ENCODE measurements around the gene EIF3I.
"Not testable (repeated sequence)": the region's sequence is repeated elsewhere in the genome, so short reads cannot be mapped to it uniquely, and the experiment has no call there.

Gene EIF3I

GRCh38 chr1:32256473-32257226 is 34.4 kb downstream of the EIF3I start:
- no peak for DNase-seq
- Mint-ChIP-seq H3K36me3 (ENCODE audit: low read depth) (peaks cover 70% of the 10 kb centered on the region), H3K27ac (peak overlapping the region; percentile 96), H3K4me3 (peak overlapping the region; percentile 74), H3K9me3 (no peaks in the 10 kb centered on the region), H3K4me1 (ENCODE audit: low read depth) (peaks cover 60% of the 10 kb centered on the region), H3K27me3 (no peaks in the 10 kb centered on the region)

- Mint-ChIP-seq H3K36me3 (ENCODE audit: low read depth) (peaks cover 65% of the 10 kb centered on the region), H3K27ac (peak overlapping the region; percentile 96), H3K4me3 (peak overlapping the region; percentile 74), H3K4me1 (ENCODE audit: low read depth) (peaks cover 58% of the 10 kb centered on the region), H3K27me3 (no peaks in the 10 kb centered on the region), H3K9me3 (no peaks in the 10 kb centered on the region)
- no peak for DNase-seq
Measured at GRCh38 chr1:32257227-32257508, 35.0 kb downstream of the EIF3I start.

GRCh38 chr1:32263236-32263593 is 41.0 kb downstream of the EIF3I start:
- Mint-ChIP-seq H3K4me1 (ENCODE audit: low read depth) (peaks cover 52% of the 10 kb centered on the region), H3K27ac (peak overlapping the region; percentile 92), H3K36me3 (ENCODE audit: low read depth) (peaks cover 50% of the 10 kb centered on the region)
- DNase-seq, H3K4me3 Mint-ChIP-seq, H3K9me3 Mint-ChIP-seq, H3K27me3 Mint-ChIP-seq: not testable (repeated sequence)

DNA sequence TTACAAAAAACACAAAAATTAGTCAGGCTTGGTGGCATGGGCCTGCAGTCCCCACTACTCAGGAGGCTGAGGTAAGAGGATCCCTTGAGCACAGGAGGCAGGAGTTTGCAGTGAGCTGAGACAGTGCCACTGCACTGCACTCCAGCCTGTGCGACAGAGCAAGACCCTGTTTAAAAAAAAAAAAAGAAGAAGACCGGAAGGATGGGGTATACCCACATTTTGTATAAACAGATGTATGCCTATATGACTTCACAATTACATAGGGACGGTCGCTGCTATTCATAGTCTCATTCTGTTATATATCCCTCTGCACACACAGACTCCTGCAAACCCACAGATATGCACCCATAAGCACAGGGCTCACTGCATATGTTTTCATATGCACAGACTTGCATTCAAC is 41.5 kb downstream of the EIF3I start:
- no peak for DNase-seq
- Mint-ChIP-seq H3K36me3 (ENCODE audit: low read depth) (peaks cover 49% of the 10 kb centered on the region), H3K4me1 (ENCODE audit: low read depth) (peaks cover 51% of the 10 kb centered on the region), H3K4me3 (no peak overlapping the region), H3K27ac (peak overlapping the region; percentile 92), H3K27me3 (no peaks in the 10 kb centered on the region), H3K9me3 (no peaks in the 10 kb centered on the region)

DNA sequence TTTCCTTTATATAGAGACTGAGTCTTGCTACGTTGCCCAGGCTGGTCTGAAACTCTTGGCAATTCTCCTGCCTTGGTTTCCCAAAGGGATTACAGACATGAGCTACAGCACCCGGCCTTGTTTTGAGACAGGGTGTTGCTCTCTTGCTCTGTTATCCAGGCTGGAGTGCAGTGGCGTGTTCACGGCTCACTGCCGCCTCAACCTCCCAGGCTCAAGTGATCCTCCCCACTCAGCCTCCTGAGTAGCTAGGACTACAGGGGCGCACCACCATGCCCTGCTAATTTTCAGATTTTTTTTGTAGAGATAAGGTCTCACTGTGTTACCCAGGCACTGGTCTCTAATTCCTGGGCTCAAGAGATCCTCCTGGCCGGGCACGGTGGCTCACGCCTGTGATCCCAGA is 43.6 kb downstream of the EIF3I start:
- no peak for DNase-seq
- H3K36me3 Mint-ChIP-seq (ENCODE audit: low read depth): peaks cover 41% of the 10 kb centered on the region
- H3K27me3 Mint-ChIP-seq: no peaks in the 10 kb centered on the region
- H3K9me3 Mint-ChIP-seq: no peaks in the 10 kb centered on the region
- H3K4me1 Mint-ChIP-seq (ENCODE audit: low read depth): peaks cover 50% of the 10 kb centered on the region
- H3K27ac Mint-ChIP-seq: peak overlapping the region; percentile 85
- H3K4me3 Mint-ChIP-seq: no peak overlapping the region

- peak overlapping the region; percentile 97 for H3K27ac Mint-ChIP-seq
- no peaks in the 10 kb centered on the region for H3K9me3 Mint-ChIP-seq
- H3K36me3 Mint-ChIP-seq (ENCODE audit: low read depth): peaks cover 47% of the 10 kb centered on the region
- no peaks in the 10 kb centered on the region for H3K27me3 Mint-ChIP-seq
- no peak for DNase-seq
- peaks cover 60% of the 10 kb centered on the region for H3K4me1 Mint-ChIP-seq (ENCODE audit: low read depth)
- peak overlapping the region; percentile 50 for H3K4me3 Mint-ChIP-seq
Measured at GRCh38 chr1:32266921-32267591, 44.8 kb downstream of the EIF3I start.

DNA sequence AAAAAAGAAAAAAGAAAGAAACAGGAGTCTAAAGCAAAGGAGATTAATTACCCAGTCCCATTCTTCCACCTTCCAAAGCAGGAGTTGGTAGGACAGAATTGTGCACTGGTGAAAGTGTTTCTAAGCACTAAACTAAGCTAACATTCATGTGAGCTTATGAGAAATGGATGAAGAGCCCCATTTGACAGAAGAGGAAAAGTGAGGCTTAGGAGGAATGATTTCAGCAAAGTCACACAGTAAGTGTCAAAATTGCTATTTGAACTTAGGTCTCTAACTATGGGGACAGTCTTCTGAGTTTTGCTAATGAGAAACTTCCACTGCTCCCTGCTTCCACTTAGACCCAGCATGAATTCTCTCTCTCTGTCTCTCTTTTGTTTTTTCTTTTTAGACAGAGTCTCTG is 47.5 kb downstream of the EIF3I start:
- Mint-ChIP-seq H3K4me1 (ENCODE audit: low read depth) (peaks cover 68% of the 10 kb centered on the region), H3K9me3 (no peaks in the 10 kb centered on the region), H3K27me3 (no peaks in the 10 kb centered on the region), H3K36me3 (ENCODE audit: low read depth) (peaks cover 49% of the 10 kb centered on the region), H3K4me3 (no peak overlapping the region), H3K27ac (peak overlapping the region; percentile 85)
- DNase-seq: no peak

DNA sequence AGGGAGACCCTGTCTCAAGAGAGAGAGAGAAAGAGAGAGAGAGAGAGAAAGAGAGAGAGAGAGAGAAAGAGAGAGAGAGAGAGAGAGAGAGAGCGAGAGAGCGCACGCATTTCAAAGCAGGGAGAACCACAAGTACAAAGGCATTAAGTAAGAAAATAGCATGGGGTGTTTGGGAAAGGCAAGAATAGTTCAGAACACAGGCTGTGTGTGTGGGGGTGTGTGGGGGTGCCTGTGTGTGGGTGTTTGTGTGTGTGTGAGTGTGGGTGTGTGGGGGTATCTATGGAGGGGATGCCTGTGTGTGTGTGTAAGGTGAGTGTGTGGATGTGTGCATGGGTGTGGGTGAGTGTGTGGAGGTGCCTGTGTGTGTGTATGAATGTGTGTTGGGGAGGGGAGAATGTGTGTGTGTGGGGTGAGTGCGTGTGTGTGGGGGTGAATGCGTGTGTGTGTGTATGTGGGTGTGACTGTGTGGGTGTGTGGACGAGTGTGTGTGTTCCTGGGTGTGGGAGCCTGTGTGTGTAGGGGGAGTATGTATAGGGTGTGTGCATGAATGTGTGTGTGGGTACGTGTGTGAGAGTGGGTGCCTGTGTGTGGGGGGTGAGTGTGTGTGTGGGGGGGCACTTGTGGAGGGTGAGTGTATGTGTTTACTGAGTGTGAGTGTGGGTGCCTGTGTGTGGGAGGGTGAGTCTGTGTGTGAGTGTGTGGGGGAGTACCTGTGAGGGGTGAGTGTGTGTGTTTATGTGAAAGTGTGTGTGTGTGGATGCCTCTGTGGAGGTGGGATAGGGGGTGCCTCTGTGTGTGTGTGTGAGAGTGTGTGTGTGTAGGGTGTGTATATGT is 50.6 kb downstream of the EIF3I start:
- Mint-ChIP-seq H3K27me3 (no peaks in the 10 kb centered on the region), H3K27ac (peak overlapping the region; percentile 95), H3K4me1 (ENCODE audit: low read depth) (peaks cover 61% of the 10 kb centered on the region), H3K36me3 (ENCODE audit: low read depth) (peaks cover 61% of the 10 kb centered on the region), H3K4me3 (peak overlapping the region; percentile 63), H3K9me3 (no peaks in the 10 kb centered on the region)
- no peak for DNase-seq

GRCh38 chr1:32273391-32274208 is 51.4 kb downstream of the EIF3I start:
- Mint-ChIP-seq H3K36me3 (ENCODE audit: low read depth) (peaks cover 69% of the 10 kb centered on the region), H3K27ac (peak overlapping the region; percentile 95), H3K9me3 (no peaks in the 10 kb centered on the region), H3K4me3 (peak overlapping the region; percentile 63), H3K4me1 (ENCODE audit: low read depth) (peaks cover 61% of the 10 kb centered on the region), H3K27me3 (no peaks in the 10 kb centered on the region)
- DNase-seq: peak; percentile 80

- Mint-ChIP-seq H3K4me3 (peak overlapping the region; percentile 63), H3K27me3 (no peaks in the 10 kb centered on the region), H3K4me1 (ENCODE audit: low read depth) (peaks cover 57% of the 10 kb centered on the region), H3K27ac (peak overlapping the region; percentile 95), H3K36me3 (ENCODE audit: low read depth) (peaks cover 77% of the 10 kb centered on the region), H3K9me3 (no peaks in the 10 kb centered on the region)
- DNase-seq: peak; percentile 43
Measured at GRCh38 chr1:32274646-32275340, 52.6 kb downstream of the EIF3I start.

DNA sequence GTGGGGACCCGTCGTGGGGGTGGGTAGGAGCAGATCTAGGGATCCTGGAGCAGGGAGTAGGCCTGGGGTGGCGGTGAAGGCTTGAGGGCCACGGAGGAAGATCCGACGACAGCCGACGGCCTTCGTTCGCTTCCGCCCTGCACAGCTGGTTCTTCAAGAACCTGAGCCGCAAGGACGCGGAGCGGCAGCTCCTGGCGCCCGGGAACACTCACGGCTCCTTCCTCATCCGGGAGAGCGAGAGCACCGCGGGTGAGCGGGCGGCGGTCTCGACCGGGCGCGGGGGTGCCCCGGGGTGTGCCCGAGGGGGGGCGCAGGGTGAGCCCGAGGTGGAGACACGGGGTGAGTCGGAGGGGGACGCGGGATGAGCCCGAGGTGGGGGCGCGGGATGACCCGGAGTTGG is 53.2 kb downstream of the EIF3I start:
- Mint-ChIP-seq H3K9me3 (no peaks in the 10 kb centered on the region), H3K27me3 (no peaks in the 10 kb centered on the region), H3K36me3 (ENCODE audit: low read depth) (peaks cover 80% of the 10 kb centered on the region), H3K27ac (peak overlapping the region; percentile 95), H3K4me1 (ENCODE audit: low read depth) (peaks cover 58% of the 10 kb centered on the region), H3K4me3 (no peak overlapping the region)
- no peak for DNase-seq

- H3K9me3 Mint-ChIP-seq: no peaks in the 10 kb centered on the region
- DNase-seq: no peak
- H3K4me1 Mint-ChIP-seq (ENCODE audit: low read depth): peaks cover 55% of the 10 kb centered on the region
- peaks cover 84% of the 10 kb centered on the region for H3K36me3 Mint-ChIP-seq (ENCODE audit: low read depth)
- no peaks in the 10 kb centered on the region for H3K27me3 Mint-ChIP-seq
- H3K4me3 Mint-ChIP-seq: no peak overlapping the region
- H3K27ac Mint-ChIP-seq: peak overlapping the region; percentile 44
Measured at GRCh38 chr1:32276032-32276782, 54.0 kb downstream of the EIF3I start.
